NCI-H1105 treated with DMSO at 0.1 percent for 48 hours (cell line): ENCODE results near the gene SPEN.
"Not testable (repeated sequence)": the region's sequence is repeated elsewhere in the genome, so short reads cannot be mapped to it uniquely, and the experiment has no call there.

Experiments
- DNase-seq: peaks from one replicate; lab custom pipeline; 2025; lab: John Stamatoyannopoulos, UW

Gene SPEN

DNA sequence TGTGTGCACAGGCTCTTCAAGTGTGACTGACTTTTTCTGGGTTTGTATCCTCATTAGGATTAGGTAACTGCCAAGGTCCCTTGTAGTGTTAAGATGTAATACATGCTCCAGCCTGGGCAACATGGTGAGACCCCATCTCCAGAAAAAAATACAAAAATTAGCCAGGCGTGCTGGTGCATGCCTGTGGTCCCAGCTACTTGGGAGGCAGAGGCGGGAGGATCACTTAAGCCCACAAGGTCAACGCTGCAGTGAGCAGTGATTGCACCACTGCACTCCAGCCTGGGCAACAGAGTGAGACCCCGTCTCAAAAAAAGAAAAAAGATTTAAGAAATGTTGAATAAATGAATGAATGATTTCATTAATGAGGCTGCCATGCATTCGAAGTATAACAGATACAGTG is 113.3 kb downstream of the SPEN start:
- no peak for DNase-seq

DNA sequence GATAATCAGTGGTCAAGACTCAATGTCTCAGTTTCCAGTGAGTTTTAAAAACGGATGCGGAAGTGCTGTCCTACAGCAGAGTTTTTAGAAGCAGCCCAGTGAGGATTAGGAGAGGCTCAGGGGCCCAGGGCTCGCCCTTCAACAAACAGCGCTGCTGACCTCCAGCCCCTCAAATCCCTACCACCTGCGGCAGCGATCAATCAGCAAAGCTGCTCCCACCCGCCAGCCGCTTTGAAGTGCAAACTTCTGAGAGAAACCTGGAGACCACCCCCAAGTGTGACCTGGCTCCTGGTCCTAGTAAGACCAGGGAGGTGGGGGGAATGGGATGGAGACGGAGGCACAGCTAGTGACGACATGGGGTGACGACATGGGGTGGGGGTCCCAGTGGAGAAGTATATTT is 114.0 kb downstream of the SPEN start:
- DNase-seq: no peak

DNA sequence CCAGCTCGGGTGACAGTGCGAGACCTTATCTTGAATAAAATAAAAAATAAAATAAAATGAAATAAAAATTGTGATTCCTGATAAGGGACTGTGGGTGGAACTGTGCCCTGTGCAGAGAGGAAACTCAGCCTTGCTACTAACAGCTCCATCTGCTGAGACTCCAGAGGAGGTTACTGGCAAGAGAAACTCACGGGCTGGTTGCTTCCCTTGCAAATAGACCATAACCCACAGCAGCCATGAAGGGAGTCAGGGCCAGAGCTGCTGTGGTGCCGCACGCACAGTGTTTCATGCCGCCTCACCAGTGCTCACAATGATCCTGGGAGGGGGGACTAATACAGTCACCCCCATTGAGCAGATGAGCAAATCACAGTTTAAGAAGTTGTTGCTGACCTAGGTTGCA is 114.7 kb downstream of the SPEN start:
- no peak for DNase-seq

DNA sequence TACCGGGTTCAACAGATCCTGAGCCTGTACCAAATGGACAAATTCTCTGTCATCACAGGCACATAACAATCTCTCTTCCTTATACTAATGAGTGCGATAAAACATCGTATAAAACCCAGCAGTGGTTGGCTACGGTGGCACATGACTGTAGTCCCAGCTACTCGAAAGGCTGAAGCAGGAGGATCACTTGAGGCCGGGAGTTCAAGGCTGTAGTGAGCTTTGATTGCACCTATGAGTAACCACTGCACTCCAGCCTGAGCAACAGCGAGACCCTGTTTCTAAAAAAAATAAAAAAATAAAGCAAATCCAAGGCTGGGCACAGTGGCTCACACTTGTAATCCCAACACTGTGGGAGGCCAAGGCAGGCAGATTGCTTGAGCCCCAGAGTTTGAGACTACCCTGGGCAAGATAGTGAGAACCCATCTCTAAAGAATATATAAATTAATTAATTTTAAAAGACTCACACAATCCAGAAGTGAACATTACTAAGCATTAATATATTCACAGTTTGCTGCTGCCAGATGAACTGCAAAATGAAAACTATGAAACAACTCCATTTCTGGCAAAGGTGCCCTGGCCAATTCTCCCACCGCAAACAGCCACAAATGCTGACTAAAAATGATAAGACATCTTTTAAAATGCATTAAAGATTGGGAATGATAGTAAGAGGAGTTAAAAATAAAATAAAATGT is 115.3 kb downstream of the SPEN start:
- no peak for DNase-seq

DNA sequence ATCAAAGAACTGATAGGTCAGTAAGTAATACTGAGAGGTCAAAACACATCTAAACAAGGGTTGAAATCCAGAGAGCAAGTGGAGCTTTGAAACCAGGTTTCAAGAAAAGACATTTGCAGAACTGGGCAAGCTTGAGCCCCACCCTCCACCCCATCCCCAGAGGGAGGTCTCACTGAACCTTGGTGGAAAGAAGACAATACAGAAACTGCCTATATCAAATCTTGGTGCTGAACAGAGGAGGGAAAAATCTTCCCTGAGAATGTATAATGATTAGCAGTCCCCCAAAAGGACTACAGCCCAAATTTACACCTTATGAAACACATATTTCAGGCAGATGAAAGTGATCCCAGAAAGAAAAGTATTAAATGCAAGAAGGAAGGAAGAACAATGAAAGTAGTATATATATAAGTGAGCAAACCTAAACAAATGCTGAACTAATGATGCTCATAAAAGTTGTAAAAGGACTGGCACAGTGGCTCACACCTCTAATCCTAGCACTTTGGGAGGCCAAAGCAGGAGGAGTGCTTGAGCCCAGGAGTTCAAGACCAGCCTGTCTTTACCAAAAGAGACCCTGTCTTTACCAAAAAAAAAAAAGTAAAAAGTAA is 116.0 kb downstream of the SPEN start:
- no peak for DNase-seq

DNA sequence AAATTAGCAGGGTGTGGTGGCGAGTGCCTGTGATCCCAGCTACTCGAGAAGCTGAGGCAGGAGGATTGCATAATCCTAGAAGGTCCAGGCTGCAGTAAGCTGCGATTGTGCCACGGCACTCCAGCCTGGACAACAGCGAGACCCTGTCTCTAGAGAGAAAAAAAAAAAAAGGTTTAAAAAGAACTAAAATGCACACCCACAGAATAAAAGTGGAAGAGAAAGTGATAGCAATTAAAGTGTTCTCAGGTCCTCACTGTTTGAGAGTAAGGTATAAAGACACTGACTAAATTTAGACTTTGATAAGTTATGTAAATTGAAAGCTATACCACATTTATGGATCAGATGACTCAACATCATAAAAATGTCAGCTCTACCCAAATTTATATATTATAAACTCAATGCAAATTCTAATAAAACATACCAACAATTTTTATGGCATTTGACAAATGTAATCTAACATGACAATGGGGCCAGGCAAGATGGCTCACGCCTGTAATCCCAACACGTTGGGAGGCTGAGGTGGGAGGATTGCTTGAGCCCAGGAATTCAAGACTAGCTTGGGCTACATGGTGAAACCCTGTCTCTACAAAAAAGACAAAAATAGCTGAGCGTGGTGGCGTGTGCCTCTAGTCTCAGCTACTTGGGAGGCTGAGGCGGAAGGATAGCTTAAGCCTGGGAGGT is 116.6 kb downstream of the SPEN start:
- DNase-seq: no peak

DNA sequence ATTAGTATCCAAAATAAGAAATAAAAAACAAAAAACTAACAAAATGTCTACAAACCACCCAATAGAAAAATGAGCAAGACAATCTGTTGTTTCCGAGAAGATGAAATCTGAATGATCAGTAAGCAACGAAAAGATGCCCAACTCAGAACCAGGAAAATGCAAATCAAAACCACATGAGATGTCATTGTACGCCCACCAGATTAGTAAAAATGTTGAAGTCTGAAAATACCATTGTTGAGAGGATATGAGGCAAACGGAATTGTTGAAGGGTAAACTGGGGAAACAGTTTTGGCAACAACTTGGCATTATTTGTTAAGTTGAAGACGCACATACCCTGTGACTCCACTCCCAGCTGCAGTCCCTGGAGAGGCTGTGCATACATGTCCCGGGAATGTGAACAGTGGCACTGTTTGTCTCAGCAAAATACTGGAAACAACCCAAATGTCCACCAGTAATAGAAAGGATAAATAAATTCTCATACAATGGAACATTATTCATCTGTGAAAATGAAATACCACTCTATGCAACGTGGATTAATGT is 117.8 kb downstream of the SPEN start:
- no peak for DNase-seq

DNA sequence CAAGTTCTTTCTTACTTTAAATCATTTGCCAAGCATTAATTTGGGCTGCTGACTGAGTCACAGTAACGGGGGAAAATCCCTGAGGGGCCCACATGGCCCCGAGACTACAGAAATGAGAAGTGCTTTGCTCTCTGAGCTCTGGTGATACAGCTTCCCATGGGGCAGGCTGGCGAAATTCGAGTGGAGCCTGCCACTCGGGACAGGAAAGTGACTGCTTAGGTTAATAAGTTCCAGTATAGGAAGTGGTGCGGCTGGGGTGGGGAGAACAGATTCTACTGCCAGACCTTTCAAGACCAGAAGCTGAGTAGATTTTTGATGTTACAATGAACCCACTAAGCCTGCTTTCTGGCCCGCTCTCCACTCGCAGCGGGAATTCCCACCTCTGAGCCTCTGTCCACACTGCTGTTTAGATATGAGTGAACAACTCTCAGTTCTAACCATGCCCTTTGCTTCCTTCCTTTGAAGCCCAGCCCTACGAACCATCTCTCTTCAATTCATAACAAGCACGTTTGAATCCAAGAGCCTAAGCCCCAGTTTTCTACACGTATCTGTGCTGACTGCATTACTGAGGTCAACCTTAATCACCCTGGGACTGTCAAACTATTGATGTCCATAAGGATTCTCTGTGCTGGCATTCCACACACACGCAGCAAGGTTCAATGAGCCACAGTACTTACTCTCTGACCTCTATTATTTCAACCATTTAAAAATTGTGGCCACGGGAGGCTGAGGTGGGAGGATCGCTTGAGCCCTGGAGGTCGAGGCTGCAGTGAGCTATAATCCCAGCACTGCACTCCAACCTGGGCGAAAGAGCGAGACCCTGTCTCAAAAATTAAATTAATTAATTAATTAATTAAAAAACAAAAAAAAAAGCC is 118.8 kb downstream of the SPEN start:
- DNase-seq: no peak

DNA sequence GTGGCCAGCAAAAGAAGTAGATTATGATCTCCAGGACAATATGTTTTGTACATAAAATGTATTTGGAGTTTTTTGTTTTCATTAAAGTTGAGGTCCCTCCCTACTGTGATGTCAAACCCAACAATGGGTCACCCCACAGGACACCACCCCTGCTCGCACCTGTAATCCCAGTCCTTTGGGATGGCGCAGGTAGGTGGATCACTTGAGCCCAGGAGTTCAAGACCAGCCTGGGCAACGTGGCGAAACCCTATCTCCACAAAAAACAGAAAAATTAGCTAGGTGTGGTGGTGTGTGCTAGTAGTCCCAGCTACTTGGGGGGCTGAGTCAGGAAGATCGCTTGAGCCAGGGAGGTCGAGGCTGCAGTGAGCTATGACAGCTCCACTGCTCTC is 119.4 kb downstream of the SPEN start:
- no peak for DNase-seq

DNA sequence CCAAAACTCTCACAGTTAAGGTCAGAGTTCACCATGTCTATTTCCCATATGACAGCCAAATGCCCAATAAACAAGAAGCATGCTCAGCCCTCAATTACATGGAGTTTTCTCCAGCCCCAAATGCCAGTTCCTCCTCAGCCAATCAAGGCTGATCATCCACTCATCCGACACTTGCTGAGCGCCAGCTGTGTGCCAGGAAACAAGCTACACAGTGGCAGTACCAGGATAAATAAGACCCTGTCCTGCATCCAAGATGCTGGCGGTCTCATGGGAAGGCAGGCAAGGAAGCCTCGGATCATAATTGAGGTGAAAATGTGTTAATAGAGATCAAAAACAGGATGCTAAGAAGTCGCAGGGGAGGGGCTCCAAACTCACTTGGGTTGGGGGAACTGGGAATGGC is 120.7 kb downstream of the SPEN start:
- no peak for DNase-seq

DNA sequence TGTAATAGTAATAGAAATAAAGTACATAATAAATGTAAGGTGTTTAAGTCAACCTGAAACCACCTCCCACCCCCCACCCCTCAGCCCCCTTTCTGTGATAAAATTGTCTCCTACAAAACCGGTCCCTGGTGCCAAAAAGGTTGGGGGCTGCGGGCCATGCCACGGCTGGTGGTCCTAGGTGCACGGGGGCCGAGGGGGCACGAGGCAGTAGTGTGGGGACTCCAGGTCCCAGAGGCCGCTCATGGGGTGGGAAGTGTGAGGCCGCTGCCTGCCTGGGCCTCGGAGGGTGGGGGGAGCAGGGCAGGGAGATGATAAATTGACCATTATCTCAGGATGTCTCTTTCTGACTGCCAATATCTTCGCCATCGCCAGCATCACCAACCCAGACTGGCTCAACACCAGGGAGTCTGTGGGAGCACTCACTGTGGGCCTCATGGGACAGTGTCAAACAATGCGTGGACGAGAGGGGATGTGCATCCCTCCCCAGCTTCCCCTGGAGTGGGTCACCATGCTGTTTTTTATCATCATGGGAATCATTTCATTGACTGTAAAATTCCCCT is 121.9 kb downstream of the SPEN start:
- DNase-seq: no peak

DNA sequence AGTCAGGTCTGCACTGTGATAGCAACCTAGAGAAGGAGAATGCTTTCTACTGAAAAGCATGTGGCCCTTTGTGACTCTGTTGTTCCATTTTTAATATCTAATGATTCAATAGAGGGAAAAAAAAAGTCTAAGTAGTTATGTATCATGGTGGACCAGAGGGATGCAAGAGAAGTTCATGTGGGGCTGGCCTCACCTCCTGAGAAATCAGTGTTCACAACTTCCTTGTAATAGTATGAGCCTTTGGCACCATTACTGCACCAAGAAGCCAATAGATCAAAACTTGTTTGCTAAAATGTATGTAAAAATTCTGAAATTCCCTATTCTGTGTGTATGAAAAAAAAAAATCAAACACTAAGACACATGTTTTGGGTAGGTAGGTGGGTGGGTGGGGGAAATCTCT is 123.4 kb downstream of the SPEN start:
- DNase-seq: no peak

DNA sequence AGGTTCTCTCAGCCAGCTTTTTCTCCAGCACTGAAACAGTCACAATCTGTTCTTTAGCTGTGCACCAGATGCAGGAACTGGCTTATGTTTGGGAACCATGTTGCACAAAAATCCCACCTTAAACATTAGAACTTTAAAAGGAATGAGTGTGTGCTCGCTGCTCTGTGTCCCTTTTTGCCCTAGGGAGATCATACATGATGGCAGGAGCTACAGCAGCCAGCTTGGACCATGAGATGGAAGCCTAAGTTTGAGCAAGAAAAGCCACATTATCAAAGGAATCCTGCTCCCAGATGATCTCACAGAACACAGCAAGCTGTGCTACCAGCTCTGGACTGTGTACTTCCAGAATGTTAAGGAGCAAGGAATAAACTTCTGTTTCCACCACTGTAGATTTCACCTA is 124.9 kb downstream of the SPEN start:
- no peak for DNase-seq

DNA sequence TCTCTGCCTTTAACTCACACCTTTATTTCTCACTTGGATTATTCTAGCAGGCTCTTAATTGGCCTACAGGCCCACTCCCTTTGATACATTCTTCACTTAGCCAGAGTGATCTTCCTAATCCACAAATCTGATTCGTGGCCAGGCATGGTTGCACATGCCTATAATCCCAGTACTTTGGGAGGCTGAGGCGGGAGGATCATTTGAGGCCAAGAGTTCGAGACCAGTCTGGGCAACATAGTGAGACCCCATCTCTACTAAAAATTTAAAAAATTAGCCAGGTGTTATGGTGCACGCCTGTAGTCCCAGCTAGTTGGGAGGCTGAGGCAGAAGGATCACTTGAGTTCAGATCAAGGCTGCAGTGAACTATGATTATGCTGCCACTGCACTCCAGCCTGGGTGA is 126.3 kb downstream of the SPEN start:
- DNase-seq: no peak

DNA sequence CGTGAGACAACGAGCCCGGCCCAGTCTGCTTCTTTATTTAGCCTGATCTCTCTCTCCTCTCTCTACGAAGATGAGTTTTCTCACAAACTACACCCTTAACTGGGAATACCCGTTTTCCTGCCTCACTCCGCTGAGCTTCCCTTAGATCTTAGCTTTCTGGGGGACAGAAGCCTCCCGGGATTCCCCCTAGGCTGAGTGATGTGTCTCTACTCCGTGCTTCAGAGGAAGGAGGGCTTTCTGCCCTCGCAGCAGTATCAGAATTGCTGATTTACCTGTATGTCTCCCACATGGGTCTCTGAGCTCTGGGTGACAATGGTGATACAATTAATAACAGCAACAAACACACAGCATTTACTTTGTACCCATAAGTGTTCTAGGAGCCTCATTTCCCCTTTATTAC is 127.3 kb downstream of the SPEN start:
- DNase-seq: no peak

DNA sequence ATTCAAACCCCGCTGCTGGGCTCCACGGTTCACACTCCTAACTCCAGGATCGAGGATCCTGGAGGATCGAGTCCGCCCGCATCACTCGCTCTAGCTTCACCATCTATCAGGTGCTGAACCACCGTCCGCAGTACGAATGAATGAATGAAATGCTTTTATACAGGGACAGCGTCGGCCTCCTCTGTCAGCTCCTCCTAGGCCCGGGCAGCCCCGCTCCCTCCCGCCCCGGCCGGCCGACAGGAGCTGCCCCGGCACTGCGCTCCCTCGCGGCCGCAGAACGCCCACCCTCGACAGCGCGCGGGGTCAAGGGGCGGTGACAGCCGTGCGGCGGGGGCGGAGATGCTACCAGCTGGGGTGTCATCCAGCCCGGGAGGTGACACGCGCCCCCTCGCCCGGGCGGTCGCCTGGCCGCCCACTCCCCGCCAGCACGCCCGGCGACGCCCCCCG is 127.9 kb downstream of the SPEN start:
- DNase-seq: peak; percentile 55

DNA sequence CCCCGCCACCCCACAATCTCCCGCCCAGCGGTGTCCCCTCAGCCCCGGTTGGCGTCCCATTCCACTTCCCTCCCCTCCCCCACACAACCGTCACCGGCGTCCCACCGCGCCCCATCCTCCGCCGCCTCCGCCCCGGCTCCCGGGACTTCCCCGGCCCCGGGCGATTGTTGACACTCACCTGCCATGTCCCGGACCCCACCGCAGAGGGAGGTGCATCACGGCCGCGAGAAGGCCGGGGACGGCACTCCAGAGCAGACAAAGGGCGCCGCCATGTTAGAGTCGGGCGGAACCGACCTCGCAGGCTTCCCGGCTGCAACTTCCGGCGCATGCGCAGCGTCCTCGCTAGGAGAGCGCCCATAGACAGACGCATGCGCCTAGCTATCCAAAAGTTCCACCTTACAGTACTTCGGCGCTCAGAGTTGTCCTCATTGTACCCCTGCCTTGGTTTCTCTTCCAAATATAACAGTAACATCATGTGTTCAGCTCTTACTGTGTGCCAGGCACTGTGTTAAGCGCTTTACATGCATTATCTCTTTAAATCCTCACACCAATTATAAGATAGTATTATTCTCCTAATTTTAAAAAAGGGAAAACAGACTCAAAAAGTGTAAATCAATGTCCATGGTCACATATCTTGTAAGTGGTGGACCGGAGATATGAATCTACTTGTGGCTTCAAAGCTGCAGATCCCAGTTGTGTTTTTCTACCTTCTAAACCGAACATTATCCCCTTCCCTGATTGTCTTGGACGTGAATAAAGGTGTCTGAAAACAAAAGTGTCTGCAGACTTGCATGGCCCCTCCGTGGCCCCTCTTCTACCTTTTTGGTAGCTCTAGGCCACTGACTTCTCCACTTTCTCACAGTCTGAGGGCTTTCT is 128.5 kb downstream of the SPEN start, which contains the start of gene ZBTB17:
ZBTB17 (minus strand) TSS at position 297 of the 876 bp plus-strand sequence. CDS start 27,606 bp downstream, outside the sequence.
- DNase-seq: peak; percentile 97

DNA sequence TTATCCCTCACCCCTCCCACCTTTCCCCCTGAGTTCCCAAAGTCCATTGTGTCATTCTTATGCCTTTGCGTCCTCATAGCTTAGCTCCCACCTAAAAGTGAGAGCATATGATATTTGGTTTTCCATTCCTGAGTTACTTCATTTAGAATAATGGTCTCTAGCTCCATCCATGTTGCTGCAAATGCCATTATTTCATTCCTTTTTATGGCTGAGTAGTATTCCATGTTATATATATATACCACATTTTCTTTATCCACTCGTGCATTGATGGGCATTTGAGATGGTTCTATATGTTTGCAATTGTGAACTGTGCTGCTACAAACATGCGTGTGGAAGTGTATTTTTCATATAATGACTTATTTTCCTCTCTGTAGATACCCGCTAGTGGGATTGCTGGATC is 130.4 kb downstream of the SPEN start:
- not testable (repeated sequence) for DNase-seq

DNA sequence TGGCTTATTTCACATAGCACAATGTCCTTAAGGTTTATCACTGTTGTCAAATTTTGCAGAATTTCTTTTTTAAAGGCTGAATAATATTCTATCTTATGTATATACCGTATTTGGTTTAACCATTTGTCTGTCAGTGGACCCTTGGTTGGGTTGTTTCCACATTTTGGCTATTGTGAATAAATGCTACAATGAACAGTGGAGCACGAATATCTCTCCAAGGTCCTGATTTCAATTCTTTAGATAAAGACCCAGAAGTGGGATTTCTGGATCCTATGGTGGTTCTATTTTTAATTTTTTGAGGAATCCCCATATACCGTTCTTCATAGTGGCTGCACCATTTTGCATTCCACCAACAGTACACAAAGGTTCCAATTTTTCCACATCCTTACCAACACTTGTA is 134.2 kb downstream of the SPEN start:
- DNase-seq: no peak

DNA sequence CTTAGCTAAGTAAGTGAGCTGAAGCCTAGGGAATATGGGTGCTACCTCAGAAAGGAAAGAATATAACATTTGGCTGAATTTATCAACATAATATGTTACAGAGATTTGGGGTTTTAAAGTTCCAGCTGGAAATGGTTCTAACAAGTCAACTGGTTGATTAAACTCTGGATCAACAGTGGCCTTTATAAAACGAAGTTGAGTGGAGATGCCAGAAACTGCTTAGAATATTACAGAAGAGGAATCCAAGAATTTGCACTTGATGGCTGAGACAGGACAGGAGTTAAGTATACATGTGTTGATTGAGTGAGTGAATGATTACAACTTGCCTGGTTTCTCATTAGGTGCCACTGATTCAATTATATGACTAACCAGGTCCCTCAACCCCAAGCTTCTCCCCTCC is 135.8 kb downstream of the SPEN start:
- no peak for DNase-seq
